Hepatic stellate cell (primary cell): ENCODE results near the gene AGT.
"Not testable (repeated sequence)": the region's sequence is repeated elsewhere in the genome, so short reads cannot be mapped to it uniquely, and the experiment has no call there.

Experiments used
- DNase-seq: peaks from one replicate; pipeline ENCODE4 v3.0.0; 2011; ENCODE audit warnings: low spot score

AGT gene

DNA sequence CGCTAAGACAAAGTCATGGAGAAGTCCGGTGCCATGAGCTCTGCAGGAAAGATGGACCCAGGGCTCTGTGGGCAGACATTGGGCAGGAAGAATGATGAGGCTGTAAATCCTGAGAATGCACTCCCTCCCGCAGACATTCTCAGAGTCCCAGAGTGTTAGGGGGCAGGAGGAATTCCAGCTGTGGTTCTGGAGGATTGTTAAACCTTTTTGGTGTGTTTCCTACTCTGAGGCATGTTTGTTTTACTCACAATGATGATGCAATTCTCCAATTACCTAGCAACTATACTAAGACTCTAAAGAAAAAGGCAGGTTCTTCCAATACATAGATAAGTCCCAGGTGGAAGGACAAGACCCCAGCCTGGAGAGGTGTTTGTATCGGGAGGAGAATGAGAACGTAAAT, 30.5 kb upstream of the AGT start:
- no peak for DNase-seq

DNA sequence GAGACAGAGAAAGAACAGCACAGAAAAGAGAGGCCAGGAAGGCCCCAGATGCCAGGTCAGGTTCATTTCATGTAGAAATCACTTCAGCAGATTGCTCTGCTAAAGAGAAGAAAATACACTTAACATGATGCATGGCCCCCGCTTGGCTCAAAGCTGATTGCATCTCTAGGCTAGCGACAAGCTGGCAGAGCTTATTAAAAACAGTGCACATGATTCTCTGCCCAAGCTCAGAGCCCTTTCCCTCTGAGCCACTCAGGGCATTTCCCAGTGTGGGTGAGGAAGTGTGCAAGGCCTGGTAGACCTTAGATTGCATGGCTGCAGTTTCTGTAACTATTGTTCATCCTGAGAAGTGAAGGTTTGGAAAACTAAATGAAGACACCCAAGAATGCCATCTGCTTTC, 30.0 kb upstream of the AGT start:
- DNase-seq = no peak

DNA sequence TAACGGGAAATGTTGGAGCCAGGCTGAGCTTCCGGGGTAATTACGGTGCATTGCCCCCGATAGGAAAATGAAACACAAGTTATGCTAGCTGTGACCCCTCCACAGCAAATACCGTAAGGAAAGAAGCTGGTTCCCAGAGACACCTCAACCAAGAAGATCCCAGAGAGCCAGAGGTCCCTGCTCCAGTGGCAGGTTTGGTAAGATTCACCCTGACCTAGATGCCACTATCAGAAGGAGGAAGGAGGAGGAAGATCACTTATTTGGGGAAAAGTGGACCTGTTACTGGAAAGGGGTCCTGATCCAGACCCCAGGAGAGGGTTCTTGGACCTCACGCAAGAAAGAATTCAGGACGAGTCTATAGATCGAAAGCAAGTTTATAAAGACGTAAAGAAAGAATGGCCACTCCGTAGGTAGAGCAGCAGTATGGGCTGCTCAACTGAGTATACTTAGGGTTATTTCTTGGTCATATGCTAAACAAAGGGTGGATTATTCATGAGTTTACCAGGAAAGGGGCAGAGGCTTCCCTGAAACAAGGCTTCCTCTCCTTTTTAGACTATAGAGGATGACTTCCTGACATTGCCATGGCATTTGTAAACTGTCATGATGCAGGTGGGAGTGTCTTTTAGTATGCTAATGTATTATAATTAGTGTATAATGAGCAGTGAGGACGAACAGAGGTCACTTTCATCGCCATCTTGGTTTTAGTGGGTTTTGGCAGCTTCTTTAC, 25.8 kb upstream of the AGT start:
- no peak for DNase-seq

DNA sequence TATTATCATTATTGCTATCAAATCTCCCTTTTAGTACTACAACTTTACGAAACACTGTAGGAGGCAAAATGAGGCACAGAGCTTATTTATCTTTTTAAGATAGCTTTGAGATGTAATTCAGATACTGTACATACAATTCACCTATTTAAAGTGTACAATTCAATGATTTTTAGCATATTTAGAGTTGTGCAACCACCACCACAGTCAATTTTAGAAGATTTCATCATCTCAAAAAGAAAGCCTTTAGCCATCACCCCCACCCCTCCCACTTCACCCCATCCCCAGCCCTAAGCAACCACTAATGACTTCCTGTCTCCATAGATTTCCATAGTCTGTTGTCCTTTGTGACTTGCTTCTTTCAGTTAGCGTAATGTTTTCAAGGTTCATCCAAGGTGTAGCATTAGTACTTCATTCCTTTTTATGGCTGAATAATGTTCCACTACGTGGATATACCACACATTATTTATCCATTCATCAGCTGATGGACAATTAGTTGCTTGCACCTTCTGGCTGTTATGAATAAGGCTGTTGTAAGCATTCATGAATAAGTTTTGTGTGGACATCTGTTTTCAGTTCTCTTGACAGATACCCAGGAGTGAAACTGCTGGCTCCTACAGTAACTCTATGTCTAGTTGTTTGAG, 23.8 kb upstream of the AGT start:
- DNase-seq = no peak

DNA sequence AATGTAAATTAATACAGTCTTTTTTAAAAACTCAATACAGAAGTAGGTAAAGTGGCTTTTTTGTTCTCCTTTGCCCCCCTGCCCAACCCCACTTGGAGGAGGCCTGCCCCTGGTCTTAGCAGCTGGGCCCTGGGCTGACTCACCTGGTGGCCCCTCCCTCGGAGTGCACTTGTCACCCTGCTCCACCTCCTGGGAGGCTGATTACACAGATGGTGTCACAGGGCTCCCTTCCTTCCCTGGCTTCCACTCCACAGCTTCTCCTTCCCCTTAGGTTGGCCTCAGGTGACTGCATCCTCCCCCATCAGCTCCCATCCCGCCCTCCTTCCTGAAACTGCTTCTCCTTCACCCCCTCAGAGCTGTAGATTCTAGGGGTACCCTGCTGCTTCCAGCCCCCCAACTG, 21.5 kb upstream of the AGT start:
- DNase-seq = no peak

DNA sequence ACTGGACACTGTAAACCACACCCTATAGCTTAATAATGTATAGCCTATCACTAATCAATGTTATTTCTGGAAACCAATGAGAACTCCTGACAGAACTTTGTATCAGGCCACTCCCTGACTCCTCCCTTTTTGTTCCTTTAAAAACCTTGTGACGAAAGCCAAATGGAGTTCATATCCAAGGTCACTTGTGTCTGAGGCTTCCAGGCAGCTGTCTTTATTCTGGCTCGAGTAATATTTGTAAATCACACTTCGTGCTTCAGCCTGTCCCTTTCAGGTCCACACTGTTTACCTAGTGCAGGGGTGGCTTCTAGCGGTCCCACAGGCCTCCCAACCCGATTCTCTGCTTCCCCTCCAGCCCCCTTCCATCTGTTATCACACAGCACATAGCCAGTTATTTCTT, 17.1 kb upstream of the AGT start:
- DNase-seq = no peak

DNA sequence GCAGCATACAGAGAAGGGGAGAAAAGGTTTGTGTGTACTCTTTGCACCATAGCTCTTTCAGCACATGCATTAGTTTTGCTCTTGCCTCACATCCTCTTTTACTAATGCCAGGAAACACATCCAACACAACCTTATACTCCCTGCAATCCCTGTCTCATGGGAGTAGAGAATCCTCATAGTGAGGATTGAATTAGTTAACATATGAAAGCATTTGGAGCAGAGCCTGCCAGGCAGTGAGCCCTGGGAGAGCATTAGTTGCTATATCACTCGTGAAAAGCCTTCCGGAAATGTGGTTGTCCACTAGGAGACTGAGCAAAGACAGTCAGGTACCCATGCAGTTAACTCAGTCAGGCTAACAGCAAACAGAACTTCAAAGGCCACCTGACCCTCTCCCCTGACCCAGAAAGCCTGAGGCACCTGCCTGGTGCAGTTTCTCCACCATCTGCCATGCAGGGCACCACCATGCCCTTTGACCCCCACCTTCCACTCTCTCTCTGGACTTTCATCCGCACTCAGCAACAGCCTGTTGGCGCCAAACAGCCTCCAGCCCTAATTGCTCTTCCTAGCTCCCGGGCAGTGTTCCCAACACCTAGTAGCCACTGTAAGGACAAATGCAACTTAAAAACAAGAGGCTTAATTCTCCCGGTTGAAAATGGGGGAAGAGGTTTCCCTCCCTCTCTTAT, 14.9 kb upstream of the AGT start:
- no peak for DNase-seq

DNA sequence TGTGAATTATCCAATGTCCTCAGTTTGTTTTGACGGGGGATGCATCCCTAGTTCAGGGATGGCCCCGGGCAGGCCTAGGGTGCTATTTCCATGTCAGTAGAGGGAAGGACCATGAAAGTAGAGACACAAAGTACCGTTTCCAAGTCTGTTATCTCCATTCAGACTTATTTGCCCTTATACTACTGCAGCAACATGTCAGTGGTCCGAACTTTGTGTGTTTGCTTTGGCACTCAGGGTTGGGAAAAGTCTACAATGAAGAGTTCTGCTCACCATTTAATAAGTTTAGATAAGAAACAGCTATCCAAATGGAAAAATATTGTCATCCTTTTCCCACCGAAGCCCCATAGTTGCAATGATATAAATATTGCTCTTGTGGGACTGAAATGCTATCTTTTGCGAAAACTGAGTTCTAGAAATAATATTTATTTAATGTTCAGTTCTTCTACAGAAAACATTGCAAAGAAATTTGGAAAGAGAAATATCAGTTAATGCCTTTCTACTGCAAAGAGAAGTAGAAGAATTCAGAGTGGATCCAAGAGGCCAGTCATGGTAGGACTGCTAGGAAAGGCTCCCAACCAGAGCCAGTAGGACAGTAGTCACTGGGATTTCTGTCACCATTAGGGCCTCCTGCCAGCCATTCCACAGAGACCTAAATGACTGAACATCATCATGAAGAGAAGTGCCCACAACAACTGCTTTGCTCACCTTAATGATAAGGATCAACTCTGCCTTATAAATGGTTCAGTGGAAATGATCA, 11.5 kb upstream of the AGT start:
- no peak for DNase-seq

DNA sequence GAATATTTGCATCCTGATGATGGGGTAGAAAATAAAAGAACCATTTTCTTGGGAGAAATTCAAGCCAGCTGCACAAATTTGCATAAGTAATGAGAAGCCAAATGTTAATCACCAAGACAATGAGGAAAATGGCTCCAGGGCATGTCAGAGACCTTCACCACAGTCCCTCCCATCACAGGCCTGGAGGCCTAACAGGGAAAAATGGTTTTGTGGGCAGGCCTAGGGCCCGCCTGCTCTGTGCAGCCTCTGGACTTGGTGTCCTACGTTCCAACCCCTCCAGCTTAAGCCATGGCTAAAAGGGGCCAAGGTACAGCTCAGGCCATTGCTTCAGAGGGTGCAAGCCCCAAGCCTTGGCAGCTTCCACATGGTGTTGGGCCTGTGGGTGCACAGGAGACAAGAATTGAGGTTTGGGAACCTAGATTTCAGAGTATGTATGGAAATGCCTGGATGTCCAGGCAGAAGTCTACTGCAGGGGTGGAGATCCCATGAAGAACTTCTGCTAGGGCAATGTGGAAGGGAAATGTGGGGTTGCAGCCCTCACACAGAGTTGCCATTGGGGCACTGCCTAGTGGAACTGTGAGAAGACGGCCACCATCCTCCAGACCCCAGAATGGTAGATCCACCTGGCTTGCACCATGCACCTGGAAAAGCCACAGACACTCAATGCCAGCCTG, 8.1 kb upstream of the AGT start:
- not testable (repeated sequence) for DNase-seq

DNA sequence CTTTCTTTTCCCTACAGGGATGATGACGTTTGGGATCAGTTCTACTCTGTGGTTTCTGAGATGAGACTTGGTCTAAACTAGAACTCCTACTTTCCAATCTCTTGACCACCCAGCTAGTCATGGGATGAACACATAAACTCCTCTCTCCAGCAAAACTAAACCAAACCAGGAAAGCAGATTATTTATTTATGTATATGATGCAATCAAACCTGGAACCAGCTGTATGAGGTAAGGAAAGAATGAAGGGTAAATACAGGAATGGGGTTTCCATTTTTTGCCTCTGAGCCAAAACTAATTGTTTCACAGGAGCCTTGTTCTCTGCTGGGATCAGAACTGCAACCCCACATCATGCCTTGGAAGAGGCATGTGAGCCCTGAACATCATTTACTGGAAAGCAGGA, 3.3 kb upstream of the AGT start:
- DNase-seq = no peak

DNA sequence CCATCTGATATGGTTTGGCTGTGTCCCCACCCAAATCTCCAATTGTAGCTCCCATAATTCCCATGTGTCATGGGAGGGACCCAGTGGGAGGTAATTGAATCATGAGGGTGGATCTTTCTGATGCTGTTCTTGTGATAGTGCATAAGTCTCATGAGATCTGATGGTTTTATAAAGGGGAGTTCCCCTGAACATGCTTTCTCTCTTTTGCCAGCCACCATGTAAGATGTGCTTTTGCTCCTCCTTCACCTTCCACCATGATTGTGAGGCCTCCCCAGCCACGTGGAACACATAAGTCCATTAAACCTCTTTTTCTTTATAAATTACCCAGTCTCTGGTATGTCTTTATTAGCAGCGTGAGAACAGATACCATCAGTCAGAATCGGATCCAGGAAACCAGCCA, 2.5 kb upstream of the AGT start:
- not testable (repeated sequence) for DNase-seq

DNA sequence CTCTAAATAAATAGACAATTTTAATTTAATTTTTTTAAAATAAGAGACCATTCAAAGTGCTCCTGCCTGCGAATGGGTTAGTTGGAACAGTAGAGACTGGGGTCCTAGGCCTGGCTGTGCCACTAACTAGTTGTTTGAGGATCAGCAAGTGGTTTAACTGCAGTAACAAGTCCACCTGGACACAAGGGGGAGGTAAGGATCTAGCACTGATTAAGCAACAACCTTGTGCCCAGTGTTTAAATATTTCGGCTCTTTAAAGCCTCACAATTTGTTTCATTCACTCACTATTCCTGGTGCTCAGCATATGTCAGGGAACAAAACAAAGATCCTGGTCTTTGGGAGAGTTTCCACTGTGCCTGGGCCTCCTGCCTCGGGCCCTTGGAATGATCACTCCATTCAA, 1.6 kb upstream of the AGT start:
- DNase-seq = no peak

DNA sequence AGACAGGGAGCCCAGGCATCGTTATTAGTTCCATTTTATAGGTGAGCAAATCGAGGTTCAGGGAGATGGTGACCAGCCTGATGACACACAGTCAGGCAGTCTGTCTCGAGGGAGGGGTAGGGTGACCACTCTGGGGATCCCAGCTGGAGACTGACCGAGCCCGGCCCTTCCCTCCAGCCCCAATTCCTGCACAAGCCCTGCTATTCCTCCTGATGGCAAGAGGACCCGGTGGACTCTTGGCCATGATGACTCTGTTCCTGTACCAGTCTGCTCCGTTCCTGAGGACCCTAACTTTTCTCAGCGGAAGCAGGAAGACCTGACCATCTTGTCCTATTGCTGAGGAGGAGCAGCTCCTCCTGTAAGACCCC, 391 bp downstream of the AGT start:
- DNase-seq = no peak

DNA sequence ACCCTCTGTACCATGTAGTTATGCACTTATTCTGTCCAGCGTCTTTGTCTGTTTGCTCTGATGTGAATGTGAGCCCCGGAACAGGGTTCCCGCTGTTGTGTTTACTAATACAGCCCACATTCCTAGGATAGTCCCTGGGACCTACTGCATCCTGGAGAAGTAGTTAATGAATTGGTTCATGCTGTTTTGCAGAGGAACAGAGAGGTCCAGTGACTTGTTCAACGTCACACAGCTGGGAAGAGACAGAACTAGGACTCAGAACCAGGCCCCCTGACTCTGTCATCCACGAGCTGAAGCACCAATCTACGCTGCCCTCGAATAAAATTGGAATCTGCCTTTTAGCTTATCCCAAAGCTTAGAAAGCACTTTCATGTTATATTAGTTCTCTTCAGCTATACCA, 784 bp downstream of the AGT start:
- no peak for DNase-seq

DNA sequence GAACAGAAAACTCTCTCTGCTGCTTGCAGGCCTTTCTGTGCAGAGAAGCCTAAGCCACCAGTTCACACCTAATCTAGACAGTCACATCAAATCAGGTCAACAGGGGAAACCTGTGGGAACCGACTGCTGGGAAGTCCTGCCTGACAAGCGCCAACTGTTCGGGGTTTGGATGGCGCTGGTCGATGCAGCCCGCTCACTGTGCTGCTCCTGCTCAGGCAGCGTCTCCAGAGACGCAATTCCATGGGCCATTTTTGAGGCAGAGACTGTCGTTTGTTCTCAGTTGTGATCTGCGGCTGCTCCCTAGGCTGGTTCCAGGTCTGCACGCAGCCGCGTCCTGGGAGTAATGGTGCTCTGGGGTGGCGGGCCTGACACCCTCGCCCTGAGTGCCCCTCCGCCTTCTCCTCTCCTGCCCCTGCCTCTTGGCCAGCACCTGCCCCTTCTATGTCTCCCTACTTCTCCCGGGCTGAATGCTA, 1.4 kb downstream of the AGT start:
- DNase-seq = no peak

DNA sequence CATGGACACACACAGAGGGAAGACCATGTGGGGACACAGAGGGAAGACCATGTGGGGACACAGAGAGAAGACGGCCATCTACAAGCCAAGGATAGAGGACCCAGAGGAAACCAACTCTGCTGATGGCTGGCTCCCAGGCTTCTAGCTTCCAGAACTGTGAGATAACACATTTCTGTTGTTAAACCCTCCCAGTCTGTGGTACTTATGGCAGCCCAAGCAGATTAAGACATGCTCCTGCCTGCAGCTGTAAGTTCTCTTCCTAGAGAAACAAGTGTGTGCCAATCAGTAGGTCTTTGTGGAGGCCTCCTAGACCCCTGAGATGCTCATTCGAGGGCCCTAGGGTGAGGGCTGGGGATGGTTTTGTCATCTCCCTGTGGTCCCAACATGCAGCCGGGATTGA, 2.7 kb downstream of the AGT start:
- DNase-seq = no peak

DNA sequence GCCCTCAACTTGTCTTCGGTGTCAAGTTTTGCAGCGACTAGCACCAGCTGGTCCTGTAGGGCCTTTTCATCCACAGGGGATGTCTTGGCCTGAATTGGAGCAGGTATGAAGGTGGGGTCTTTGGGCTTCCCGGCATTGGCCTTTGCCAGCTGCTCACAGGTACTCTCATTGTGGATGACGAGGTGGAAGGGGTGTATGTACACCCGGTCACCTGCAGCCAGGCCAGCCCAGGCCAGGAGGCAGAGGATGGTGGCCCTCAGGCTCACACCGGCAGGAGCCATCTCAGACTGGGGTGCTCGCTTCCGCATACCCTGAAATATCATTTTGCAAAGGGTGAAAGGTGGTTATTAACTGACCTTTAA, 3.4 kb downstream of the AGT start:
- DNase-seq = no peak

DNA sequence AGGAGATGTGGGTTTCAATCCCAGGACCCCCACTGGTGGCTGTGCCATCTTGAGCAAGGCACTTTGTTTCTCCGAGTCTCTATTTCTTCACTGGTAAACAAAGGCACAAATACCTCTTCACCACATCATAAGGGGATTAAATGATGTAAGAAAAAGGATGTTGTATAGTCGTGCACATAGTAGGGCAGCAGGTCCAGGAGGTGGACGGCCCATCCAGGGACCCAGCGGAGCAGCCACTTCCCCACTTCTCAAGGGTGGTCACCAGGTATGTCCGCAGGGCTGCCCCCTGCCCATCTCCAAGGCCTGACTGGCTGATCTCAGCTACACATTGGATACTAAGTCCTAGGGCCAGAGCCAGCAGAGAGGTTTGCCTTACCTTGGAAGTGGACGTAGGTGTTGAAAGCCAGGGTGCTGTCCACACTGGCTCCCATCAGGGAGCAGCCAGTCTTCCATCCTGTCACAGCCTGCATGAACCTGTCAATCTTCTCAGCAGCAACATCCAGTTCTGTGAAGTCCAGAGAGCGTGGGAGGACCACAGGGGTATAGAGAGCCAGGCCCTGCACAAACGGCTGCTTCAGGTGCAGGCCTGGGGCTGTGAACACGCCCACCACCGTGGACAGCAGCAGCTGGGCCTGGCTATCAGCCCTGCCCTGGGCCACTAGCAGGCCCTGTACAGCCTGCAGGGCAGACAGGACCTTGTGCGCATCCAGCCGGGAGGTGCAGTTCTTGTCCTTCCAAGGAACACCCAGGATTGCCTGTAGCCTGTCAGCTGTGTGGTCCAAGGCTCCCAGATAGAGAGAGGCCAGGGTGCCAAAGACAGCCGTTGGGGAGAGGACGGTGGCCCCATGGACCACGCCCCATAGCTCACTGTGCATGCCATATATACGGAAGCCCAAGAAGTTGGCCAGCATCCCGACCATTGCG, 4.0 kb downstream of the AGT start:
- DNase-seq = no peak

DNA sequence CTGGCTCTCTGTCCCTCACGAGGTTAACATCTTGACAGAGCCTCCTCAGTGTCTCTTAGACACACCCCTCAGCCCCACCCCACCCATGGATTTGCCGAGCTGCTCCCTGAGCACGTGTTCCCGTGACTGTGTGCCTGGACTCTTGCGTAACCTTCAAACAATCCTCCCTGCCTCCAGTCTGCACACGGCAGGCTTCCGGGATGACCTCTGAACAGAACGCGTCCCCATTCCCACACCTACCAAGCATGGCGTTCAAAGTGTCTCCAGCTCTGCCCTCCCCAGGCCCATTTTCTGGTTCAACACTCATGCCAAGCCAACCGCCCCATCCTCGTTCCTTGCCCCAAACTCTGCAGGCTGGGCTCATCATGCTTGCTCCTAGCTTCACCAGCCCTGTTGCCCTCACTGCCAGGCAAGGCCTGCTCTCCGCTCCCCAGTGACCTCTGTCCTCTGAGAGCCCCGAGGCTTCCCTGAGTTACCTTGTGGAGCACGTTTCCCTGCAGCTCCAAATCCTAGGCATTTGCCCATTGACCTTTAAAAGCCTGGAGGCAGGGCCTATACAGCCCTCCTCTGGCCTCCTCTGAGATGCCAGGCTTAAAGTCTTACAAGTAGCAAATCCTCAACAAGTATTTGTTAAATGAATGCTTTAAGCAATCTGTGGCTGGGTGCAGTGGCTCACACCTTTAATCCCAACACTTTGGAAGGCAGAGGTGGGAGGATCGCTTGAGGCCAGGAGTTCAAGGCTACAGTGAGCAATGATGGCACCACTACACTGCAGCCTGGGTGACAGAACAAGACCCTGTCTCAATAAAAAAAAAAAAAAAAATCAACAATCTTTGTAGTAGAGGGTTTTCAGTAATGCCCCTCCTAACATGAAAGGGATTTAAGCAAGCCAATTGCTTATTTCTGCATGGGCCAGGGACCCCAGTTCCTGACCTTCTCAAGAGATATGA, 5.0 kb downstream of the AGT start:
- DNase-seq = no peak
